Left ventricle myocardium superior (tissue), 1 donor: Measurements from ENCODE around the gene PPP6R1. TPM values are rescaled to one million over a fixed set of nuclear protein-coding genes. Genes with fewer than 3 reads are reported as not detected.

Experiments used
- ATAC-seq: fragments of 200-7000 bp; cut with Tn5 transposase; one replicate; pipeline ENCODE4 v1.9.1; 2020; ENCODE audit warnings: mild to moderate bottlenecking, moderate library complexity
- DNase-seq: peaks from one replicate; pipeline ENCODE4 v3.0.0-alpha.2; 2020
- intact Hi-C: fragments of 100-400 bp; cut with micrococcal nuclease; formaldehyde crosslinking; loops from one replicate; pipeline ENCODE4 v1.11.0; 2022
- total RNA-seq: library from RNA; stranded (reverse); fragmentation: NEBNext Ultra II Directional; extraction: Animal tissue kit (Norgen Biotek cat#: 25700); gene quantifications from one replicate; pipeline ENCODE4 v1.2.1, GENCODE V29; 2021
- donor health status: DM: no; HTN: yes; CAD: no; lungs with severe emphysema.

PPP6R1 gene
- total RNA-seq, 1 donor from 2014 or later: 39.2 TPM

DNA sequence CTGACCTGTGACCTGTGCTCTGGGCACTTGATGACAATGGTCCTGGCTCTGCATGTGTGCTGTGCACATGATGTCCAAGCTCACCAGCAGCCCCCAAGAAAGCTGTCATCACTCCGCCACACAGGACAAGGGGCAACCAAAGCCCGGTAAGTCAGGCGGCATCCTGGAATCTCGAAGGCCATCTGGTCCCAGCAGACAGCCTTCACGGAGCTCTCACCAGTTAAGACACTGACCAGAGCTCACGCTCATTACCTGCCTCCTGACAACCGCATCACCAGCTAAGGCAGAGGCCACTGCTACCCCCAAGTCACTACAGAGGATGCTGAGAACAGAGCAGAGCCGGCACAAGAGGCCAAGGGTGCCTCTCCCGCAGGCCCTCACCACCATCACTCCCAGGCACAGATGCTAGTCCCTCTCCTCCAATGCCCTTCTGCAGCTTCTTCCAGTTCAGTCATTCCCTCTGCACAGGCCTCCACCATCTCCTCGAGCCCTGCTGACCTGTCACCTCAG is 10.6 kb downstream of the PPP6R1 start:
- no peak for ATAC-seq
- DNase-seq: no peak
- intact Hi-C loops: no loop called here

- ATAC-seq (peak; percentile 74), DNase-seq (peak; percentile 63)
- intact Hi-C loops: no loop called here
Observed at GRCh38 chr19:55247621-55248099, 11.2 kb downstream of the PPP6R1 start.

- ATAC-seq (no peak), DNase-seq (peak; percentile 11)
- intact Hi-C loops: no loop called here
Observed at GRCh38 chr19:55246462-55247451, 12.1 kb downstream of the PPP6R1 start.

DNA sequence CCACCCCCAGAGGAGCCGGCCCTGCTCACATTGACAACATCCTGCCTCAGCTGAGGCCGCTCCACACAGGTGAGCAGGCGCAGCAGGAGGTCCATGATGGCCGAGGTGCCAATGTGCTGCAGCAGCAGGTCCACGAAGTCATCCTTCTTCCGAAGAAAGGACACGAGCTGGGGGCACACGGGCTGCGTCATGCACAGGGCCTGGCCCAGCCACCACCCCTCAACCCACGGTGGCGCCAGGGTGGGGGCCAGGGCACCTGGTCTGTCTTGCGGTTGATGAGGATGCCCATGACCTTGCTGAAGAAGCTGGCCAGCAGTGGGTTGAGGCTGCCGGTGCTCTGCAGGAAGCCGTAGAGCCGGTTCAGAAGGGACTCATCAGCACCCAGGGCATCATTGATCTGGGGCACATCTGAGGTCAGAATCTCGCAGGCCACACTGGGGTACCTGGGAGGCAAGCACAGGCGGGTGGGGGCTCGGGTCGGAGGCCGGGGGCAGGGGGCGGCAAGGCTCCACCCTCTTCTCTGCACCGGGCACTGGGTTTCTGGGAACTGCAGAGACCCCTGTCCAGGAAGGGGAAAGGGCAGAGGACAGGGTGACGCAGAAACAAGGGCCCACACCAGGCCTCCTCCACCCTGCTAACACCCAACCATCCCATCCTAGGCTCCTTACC is 13.4 kb downstream of the PPP6R1 start:
- peak; percentile 20 for DNase-seq
- intact Hi-C loops: no loop called here
- no peak for ATAC-seq

- intact Hi-C loops: no loop called here
- ATAC-seq: no peak
- peak; percentile 15 for DNase-seq
Observed at GRCh38 chr19:55244004-55244680, 14.7 kb downstream of the PPP6R1 start.

DNA sequence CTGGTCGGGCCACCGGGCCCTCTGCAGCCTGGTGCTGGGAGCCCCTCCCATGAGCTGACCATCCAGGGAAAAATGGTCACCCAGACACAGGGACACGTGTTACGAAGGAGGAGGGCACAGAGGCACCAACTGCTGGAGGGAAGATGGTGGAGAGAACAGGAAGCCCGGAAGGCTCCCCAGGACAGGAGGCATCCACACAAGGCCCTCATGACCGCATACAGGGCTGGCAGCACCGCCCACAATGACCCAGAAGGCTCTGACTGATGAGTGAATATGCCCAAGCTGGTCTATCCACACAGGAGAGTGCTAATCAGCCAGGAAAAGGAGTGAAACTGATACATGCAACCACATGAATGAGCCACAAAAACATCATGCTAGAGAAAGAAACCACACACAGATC is 16.3 kb downstream of the PPP6R1 start:
- ATAC-seq: no peak
- DNase-seq: peak; percentile 7
- intact Hi-C loops: no loop called here

DNA sequence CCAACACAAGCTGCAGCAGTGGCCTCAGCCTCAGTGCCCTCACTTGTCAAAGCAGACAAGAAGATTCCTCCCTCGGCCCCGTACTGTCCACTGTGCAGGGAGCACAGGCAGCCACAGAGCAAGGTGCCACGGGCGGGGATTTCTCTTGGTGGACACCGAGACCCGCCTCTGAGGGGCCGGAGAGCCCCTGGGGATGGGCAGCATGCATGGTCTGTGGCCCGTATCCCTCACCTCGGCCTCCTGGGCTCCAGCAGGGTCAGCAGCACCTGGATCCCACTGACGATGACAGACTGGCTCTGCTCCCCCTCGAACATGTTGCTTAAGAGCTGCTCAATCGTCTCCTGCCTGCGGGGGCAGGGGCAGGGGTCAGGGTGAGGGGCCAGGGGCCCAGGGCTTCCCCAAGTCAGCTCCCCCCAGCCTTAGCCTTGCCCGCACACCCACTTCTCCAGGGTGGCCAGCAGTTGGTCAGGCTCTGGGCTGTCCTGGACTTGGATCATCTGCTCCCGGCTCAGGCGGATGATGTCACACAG is 16.8 kb downstream of the PPP6R1 start:
- ATAC-seq (no peak), DNase-seq (peak; percentile 21)
- intact Hi-C loops: no loop called here

DNA sequence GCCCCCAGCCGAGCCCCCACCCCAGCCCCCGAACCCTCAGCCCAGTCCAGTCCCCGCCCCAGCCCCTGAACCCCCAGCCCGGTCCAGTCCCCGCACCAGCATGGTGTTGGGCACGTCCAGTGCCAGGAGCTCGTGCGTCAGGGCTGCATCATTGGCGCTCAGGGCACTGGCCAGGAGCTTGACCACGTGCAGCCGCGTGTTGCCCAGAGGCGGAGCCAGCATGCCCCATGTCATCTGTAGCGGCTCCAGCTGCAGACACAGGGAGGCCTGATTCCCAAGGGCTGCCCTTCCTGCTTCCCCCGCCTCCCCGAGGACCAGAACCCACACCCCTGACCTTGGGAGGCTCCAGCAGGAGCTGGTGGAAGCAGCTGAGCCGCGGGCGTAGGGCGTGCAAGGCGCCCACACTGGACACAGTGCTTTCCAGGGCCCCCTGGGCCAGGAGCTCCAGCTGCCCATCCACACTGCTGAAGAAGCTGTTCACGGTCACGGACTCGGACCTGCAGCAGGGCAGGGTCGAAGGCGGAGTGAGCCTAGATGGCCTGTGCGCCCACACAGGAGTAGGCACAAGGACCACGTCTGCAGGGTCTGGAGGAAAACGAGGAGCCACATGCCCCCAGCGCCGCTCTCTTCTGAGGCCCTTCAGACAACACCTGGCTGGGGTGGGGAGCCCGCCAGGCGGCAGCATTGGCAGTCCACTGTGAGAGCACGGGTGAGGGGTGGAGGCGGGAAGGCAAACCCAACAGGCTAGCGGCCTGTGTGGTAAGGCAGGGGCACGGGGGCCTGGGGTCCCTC is 17.5 kb downstream of the PPP6R1 start:
- intact Hi-C loops: no loop called here
- ATAC-seq: no peak
- no peak for DNase-seq

DNA sequence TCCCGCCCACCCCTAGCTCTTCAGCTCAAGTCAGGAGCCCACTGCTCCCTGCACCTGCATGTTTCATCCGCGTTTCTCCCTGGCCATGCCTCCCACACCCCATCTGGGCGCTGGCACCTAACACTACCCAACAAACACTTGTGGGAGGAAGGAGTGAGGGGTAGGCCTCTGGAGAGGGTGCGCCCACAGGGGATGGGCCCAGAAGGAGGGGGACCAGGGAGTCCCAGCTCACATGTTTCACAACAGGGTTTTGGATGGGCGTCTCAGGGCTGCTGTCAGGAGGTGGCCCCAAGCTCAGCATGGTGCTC is 18.1 kb downstream of the PPP6R1 start:
- DNase-seq (no peak), ATAC-seq (no peak)
- intact Hi-C loops: no loop called here

- no peak for ATAC-seq
- intact Hi-C loops: no loop called here
- DNase-seq: no peak
Observed at GRCh38 chr19:55239004-55239403, 19.8 kb downstream of the PPP6R1 start.

GRCh38 chr19:55238030-55238429 is 20.8 kb downstream of the PPP6R1 start:
- intact Hi-C loops: no loop called here
- ATAC-seq: no peak
- DNase-seq: no peak

DNA sequence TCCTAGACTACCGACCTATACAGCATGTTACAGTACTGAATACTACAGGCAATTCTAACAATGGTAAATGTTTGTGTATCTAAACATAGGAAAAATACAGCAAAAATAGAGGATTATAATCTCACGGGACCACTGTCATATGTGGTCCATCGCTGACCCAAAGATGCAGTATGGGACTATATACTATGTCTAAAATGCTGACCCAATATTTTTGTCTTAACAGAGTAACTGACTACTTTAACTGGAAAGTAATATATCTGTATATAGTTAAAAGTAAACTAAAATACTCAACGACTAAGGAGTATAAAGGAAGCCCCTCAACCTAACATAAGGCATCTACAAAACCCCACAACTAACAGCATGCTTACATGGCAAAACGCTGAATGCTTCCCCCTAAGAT is 25.8 kb downstream of the PPP6R1 start:
- no peak for DNase-seq
- no peak for ATAC-seq
- intact Hi-C loops: no loop called here

GRCh38 chr19:55232286-55232602 is 26.6 kb downstream of the PPP6R1 start:
- ATAC-seq: no peak
- DNase-seq: no peak
- intact Hi-C loops: no loop called here

GRCh38 chr19:55231391-55232285 is 27.2 kb downstream of the PPP6R1 start:
- DNase-seq: no peak
- ATAC-seq: no peak
- intact Hi-C loops: no loop called here

DNA sequence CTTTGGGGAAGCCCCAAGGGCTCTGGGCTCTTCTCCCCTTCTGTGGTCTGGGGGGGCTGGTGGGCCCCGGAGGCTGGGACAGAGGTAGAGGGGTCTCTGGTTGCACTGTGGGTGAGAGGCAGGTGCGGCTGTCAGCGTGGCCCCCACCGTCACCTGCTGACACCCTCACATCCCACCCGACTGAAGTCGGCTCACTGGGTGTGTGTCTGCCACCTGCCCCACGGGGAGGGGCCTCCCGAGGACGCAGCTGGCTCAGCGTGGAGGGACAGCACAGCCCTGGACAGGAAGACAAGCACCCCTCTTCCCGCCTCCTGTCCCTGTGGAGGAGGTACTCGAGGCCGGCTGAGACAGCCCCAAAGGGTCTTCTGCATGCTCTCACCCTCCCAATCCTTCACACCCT is 28.0 kb downstream of the PPP6R1 start:
- no peak for DNase-seq
- intact Hi-C loops: no loop called here
- no peak for ATAC-seq

GRCh38 chr19:55230329-55230728 is 28.5 kb downstream of the PPP6R1 start:
- no peak for DNase-seq
- no peak for ATAC-seq
- intact Hi-C loops: no loop called here

DNA sequence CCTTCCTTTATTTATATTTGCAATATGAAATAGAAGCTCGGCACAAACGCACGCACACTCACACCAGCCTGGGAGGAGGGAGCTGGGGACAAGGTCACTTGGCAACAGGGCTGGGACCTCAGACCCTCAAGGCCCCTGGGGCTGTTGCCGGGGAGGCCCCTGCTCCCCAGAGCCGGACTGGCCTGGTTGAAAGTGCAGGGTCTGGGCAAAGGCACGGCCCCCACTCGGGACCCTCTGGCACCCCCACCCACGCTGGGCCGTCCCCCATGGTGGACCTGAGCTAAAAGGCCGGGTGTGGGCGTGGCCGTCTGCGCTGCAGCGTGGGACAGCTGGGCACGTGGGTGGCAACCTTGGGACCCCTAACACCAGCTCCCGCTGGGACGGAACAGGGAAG is 29.0 kb downstream of the PPP6R1 start:
- intact Hi-C loops: no loop called here
- no peak for ATAC-seq
- DNase-seq: no peak

DNA sequence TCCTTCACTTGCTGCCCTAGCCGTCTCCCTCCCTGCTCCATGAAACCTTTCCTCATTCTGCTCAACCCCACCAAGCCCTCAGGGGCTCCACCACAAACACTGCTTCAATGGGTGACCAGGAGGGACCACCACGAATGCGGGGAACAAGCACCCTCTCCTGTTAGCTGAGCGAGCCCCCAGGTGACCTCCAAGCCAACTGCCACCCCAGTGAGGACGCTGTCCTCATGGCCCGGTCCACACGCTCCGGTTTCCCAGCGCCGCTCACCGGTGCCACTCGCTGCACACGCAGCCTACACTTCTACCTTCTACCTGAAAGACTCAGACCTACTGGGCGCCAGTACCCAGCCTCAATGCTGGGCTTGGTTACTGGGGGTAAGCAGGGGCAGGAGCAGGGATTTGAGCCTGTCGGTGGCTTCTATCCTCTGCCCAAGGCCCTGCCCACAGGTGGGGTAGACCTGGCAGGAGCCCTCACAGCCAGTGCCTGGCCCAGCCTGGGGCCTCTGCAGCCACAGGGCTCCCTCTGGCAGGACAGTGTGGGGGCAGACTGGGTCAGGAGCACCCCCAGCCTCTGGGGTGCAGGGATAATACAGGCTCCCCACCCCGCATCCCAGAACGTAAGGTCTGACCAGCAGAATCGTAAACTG is 29.6 kb downstream of the PPP6R1 start:
- ATAC-seq: no peak
- no peak for DNase-seq
- intact Hi-C loops: no loop called here
